Liver (tissue), 9 donors: ENCODE measurements around the gene OSTC. TPM values are rescaled to one million over a fixed set of nuclear protein-coding genes. Genes with fewer than 3 reads are reported as not detected.

Source experiments
- DNase-seq: peaks from one replicate; pipeline ENCODE4 v3.0.0-alpha.2; 2017; ENCODE audit warnings: low spot score
- H3K27ac ChIP-seq, 2 donors: one replicate each; pipeline ENCODE4 v1.7.0; 2013; ENCODE audit warnings: inconsistent platforms in 2 of 2, low read length in 2 of 2, control low read depth in 1 of 2, low read depth in 1 of 2, mild to moderate bottlenecking in 1 of 2
- H3K27me3 ChIP-seq, 4 donors: one replicate each; pipeline versions ENCODE4 v1.6.1 to v1.7.0; 2013; ENCODE audit warnings: low read length in 3 of 4, inconsistent platforms in 1 of 4, mild to moderate bottlenecking in 1 of 4, moderate library complexity in 1 of 4; ENCODE audit not compliant: control insufficient read depth in 4 of 4, insufficient read depth in 4 of 4
- H3K36me3 ChIP-seq, 4 donors: one replicate each; pipeline versions ENCODE4 v1.6.1 to v1.7.0; 2013; ENCODE audit warnings: low read length in 3 of 4, mild to moderate bottlenecking in 3 of 4, low read depth in 1 of 4, moderate library complexity in 1 of 4; ENCODE audit not compliant: control insufficient read depth in 4 of 4, insufficient read depth in 3 of 4
- H3K4me1 ChIP-seq, 4 donors: one replicate each; pipeline versions ENCODE4 v1.6.1 to v1.7.0; 2013; ENCODE audit warnings: low read length in 3 of 4, mild to moderate bottlenecking in 3 of 4, moderate library complexity in 1 of 4; ENCODE audit not compliant: control insufficient read depth in 4 of 4, insufficient read depth in 4 of 4
- H3K4me3 ChIP-seq, 3 donors: one replicate each; pipeline versions ENCODE4 v1.6.1 to v1.7.0; 2013; ENCODE audit warnings: low read length in 3 of 3, control low read depth in 1 of 3, low read depth in 1 of 3, mild to moderate bottlenecking in 1 of 3
- H3K9ac ChIP-seq, 2 donors: one replicate each; pipeline ENCODE4 v1.7.0; 2013; ENCODE audit warnings: low read length in 2 of 2, mild to moderate bottlenecking in 2 of 2, moderate library complexity in 2 of 2, control low read depth in 1 of 2, low read depth in 1 of 2
- H3K9me3 ChIP-seq, 4 donors: one replicate each; pipeline versions ENCODE4 v1.6.1 to v1.7.0; 2013; ENCODE audit warnings: low read length in 3 of 4; ENCODE audit not compliant: control insufficient read depth in 4 of 4
- ATF3 ChIP-seq: IDR thresholded peaks from 2 replicates; pipeline ENCODE4 v1.6.1; 2016; ENCODE audit warnings: antibody characterized with exemption
- CTCF ChIP-seq: fragments of 150-350 bp; IDR thresholded peaks from 2 replicates; pipeline ENCODE4 v1.5.1; 2017; ENCODE audit warnings: improper control_type of control experiment, low read depth, low read length; ENCODE audit not compliant: missing input control
- EGR1 ChIP-seq, 2 donors: IDR thresholded peaks; 2 replicates each; pipeline ENCODE4 v1.6.1; 2016 to 2018; ENCODE audit warnings: antibody characterized with exemption in 2 of 2, low read depth in 2 of 2
- FOXA1 ChIP-seq: IDR thresholded peaks from 2 replicates; pipeline ENCODE4 v1.6.1; 2016; ENCODE audit warnings: antibody characterized with exemption
- FOXA2 ChIP-seq: IDR thresholded peaks from 2 replicates; pipeline ENCODE4 v1.6.1; 2016; ENCODE audit warnings: antibody characterized with exemption
- GABPA ChIP-seq, 2 donors: IDR thresholded peaks in 1 of 2; conservative IDR thresholded peaks in 1 of 2; 2 replicates each; pipeline ENCODE4 v1.6.1; 2016; ENCODE audit warnings: antibody characterized with exemption in 2 of 2, mild to moderate bottlenecking in 1 of 2, moderate library complexity in 1 of 2
- HNF4A ChIP-seq, 2 donors: conservative IDR thresholded peaks; 2 replicates each; pipeline ENCODE4 v1.6.1; 2016; ENCODE audit warnings: antibody characterized with exemption in 2 of 2, mild to moderate bottlenecking in 2 of 2
- HNF4G ChIP-seq: IDR thresholded peaks from 2 replicates; pipeline ENCODE4 v1.6.1; 2016; ENCODE audit warnings: antibody characterized with exemption
- JUND ChIP-seq, 2 donors: IDR thresholded peaks; 2 replicates each; pipeline ENCODE4 v1.6.1; 2016; ENCODE audit warnings: antibody characterized with exemption in 2 of 2
- MAX ChIP-seq: IDR thresholded peaks from 2 replicates; pipeline ENCODE4 v1.6.1; 2016; ENCODE audit warnings: antibody characterized with exemption
- NR2F2 ChIP-seq: IDR thresholded peaks from 2 replicates; pipeline ENCODE4 v1.6.1; 2016; ENCODE audit warnings: antibody characterized with exemption
- RAD21 ChIP-seq, 2 donors: IDR thresholded peaks; 2 replicates each; pipeline ENCODE4 v1.6.1; 2016; ENCODE audit warnings: antibody characterized with exemption in 2 of 2, mild to moderate bottlenecking in 2 of 2
- REST ChIP-seq: IDR thresholded peaks from 2 replicates; pipeline ENCODE4 v1.6.1; 2016; ENCODE audit warnings: antibody characterized with exemption, mild to moderate bottlenecking
- RXRA ChIP-seq, 2 donors: IDR thresholded peaks; 2 replicates each; pipeline ENCODE4 v1.6.1; 2017 to 2018; ENCODE audit warnings: antibody characterized with exemption in 2 of 2, mild to moderate bottlenecking in 1 of 2
- SP1 ChIP-seq: IDR thresholded peaks from 2 replicates; pipeline ENCODE4 v1.6.1; 2018; ENCODE audit warnings: antibody characterized with exemption, mild to moderate bottlenecking
- TAF1 ChIP-seq: conservative IDR thresholded peaks from 2 replicates; pipeline ENCODE4 v1.6.1; 2016; ENCODE audit warnings: antibody characterized with exemption, mild to moderate bottlenecking
- YY1 ChIP-seq: IDR thresholded peaks from 2 replicates; pipeline ENCODE4 v1.6.1; 2016; ENCODE audit warnings: antibody characterized with exemption, mild to moderate bottlenecking
- ZBTB33 ChIP-seq: IDR thresholded peaks from 2 replicates; pipeline ENCODE4 v1.6.1; 2016; ENCODE audit warnings: antibody characterized with exemption
- WGBS: extraction: QIAGEN DNeasy Blood & Tissue Kit; methylation state at CpG from one replicate; pipeline ENCODE4 v1.1.7; 2013; 5-methylcytosine and 5-hydroxymethylcytosine counted together
- polyA plus RNA-seq, 2 donors: library from polyadenylated mRNA; stranded (reverse) in 1 of 2; unstranded in 1 of 2; fragments of 200-250 nt in 1 of 2; fragments of >200 nt in 1 of 2; fragmentation: Nextera tagmentation in 1 of 2; extraction: Ambion mirVana in 1 of 2; gene quantifications; one replicate each; pipeline versions ENCODE4 v1.2.1 to v1.2.3, GENCODE V29; 2013 to 2015
- total RNA-seq, 2 donors: library from RNA; depleted of rRNA; stranded (reverse); fragments of >200 nt; gene quantifications; one replicate each; pipeline ENCODE4 v1.2.3, GENCODE V29; 2014
- donor health status: healthy.
- donor health status: healthy.
- donor health status: healthy.
- donor health status: healthy.
- donor health status: healthy.

OSTC gene
- total and polyA plus RNA-seq, 4 donors = 113 to 148 (median 143) TPM

GRCh38 chr4:108626056-108626455, 24.3 kb upstream of the OSTC start:
- no peak overlapping the region for H3K27ac ChIP-seq
- peaks cover 1 to 15% (median 9%) of the 10 kb centered on the region in 4 donors for H3K4me1 ChIP-seq
- 98% methylated on average over 1 of the region's 1 CpG for WGBS
- DNase-seq = no peak
- no peaks in the 10 kb centered on the region for H3K27me3 ChIP-seq
- peaks cover 16 to 82% (median 63%) of the 10 kb centered on the region in 4 donors for H3K36me3 ChIP-seq
- no peaks in the 10 kb centered on the region for H3K9me3 ChIP-seq
- no peak for TF ChIP-seq REST
- TF ChIP-seq MAX = no peak
- no peak for TF ChIP-seq SP1
- no peak overlapping the region for H3K9ac ChIP-seq
- no peak overlapping the region for H3K4me3 ChIP-seq

- Histone ChIP-seq H3K9ac (no peak overlapping the region), H3K4me1 (peaks cover 0 to 3% (median under 1%) of the 10 kb centered on the region in 4 donors), H3K27ac (no peak overlapping the region), H3K9me3 (no peaks in the 10 kb centered on the region), H3K36me3 (peaks cover 18 to 82% (median 75%) of the 10 kb centered on the region in 4 donors), H3K4me3 (no peak overlapping the region), H3K27me3 (no peaks in the 10 kb centered on the region)
- TF ChIP-seq SP1 (no peak), NR2F2 (no peak), FOXA1 (no peak), TAF1 (no peak), RAD21 (IDR thresholded peaks at IDR 0.05) (no peak), CTCF (no peak), REST (no peak), HNF4A (conservative IDR thresholded peaks at IDR 0.05) (no peak), EGR1 (IDR thresholded peaks at IDR 0.05; ENCODE audit: low read depth in 2 of 2) (no peak), ZBTB33 (no peak), FOXA2 (no peak), GABPA (IDR thresholded peaks at IDR 0.05 in 1 of 2, conservative IDR thresholded peaks at IDR 0.05 in 1 of 2) (no peak), YY1 (no peak), ATF3 (no peak), MAX (no peak), HNF4G (no peak), RXRA (IDR thresholded peaks at IDR 0.05) (no peak), JUND (IDR thresholded peaks at IDR 0.05) (no peak)
- DNase-seq = no peak
Observed at GRCh38 chr4:108628411-108628810, 22.0 kb upstream of the OSTC start.
